Common myeloid progenitor, CD34-positive (primary cell): ENCODE measurements around the gene GRIK5.

ENCODE experiments used
- CTCF ChIA-PET: fragments of 350-600 bp; sonication (Branson Sonifier 250); formaldehyde crosslinking; loops from one replicate; lab custom pipeline; 2021; ENCODE audit warnings: antibody characterized with exemption; lab: Charles Lee
- POLR2A ChIA-PET: fragments of 350-600 bp; sonication (Branson Sonifier 250); formaldehyde crosslinking; loops from one replicate; lab custom pipeline; 2021; ENCODE audit warnings: antibody characterized with exemption; lab: Charles Lee
- DNase-seq, 3 donors: peaks; one replicate each; pipeline versions ENCODE4 v3.0.0 to v3.0.0-alpha.2; 2013
- H3K27ac ChIP-seq, 2 experiments: 1 replicate in 1 of 2; 2 replicates in 1 of 2; pipeline ENCODE4 v1.7.0; 2013; ENCODE audit warnings: inconsistent platforms in 2 of 2, low read length in 2 of 2, mild to moderate bottlenecking in 2 of 2, low read depth in 1 of 2, moderate library complexity in 1 of 2; ENCODE audit not compliant: severe bottlenecking in 2 of 2, insufficient read depth in 1 of 2, poor library complexity in 1 of 2
- H3K27me3 ChIP-seq, 5 experiments: replicated peaks in 2 of 5; 1 replicate in 3 of 5; 2 replicates in 2 of 5; pipeline versions ENCODE4 v1.6.1 to v1.7.0; 2013; ENCODE audit warnings: low read length in 4 of 5, mild to moderate bottlenecking in 2 of 5, moderate library complexity in 2 of 5, inconsistent platforms in 1 of 5; ENCODE audit not compliant: insufficient read depth in 5 of 5, control insufficient read depth in 4 of 5
- H3K36me3 ChIP-seq, 4 experiments: 1 replicate in 2 of 4; 2 replicates in 2 of 4; pipeline versions ENCODE4 v1.6.1 to v1.7.0; 2013; ENCODE audit warnings: low read length in 3 of 4, control low read depth in 1 of 4, mild to moderate bottlenecking in 1 of 4; ENCODE audit not compliant: control insufficient read depth in 4 of 4, insufficient read depth in 4 of 4
- H3K4me1 ChIP-seq, 4 experiments: 1 replicate in 3 of 4; 2 replicates in 1 of 4; pipeline versions ENCODE4 v1.6.1 to v1.7.1; 2013; ENCODE audit warnings: low read length in 3 of 4, mild to moderate bottlenecking in 3 of 4, control low read depth in 1 of 4, inconsistent platforms in 1 of 4, moderate library complexity in 1 of 4; ENCODE audit not compliant: control insufficient read depth in 4 of 4, insufficient read depth in 4 of 4; ENCODE audit errors: control extremely low read depth in 1 of 4
- H3K4me3 ChIP-seq, 7 experiments: 1 replicate in 4 of 7; 2 replicates in 3 of 7; pipeline versions ENCODE4 v1.5.1 to v1.7.0; 2013; ENCODE audit warnings: mild to moderate bottlenecking in 7 of 7, low read length in 6 of 7, moderate library complexity in 6 of 7, inconsistent platforms in 2 of 7, low read depth in 2 of 7, control low read depth in 1 of 7; ENCODE audit not compliant: insufficient read depth in 4 of 7, control insufficient read depth in 1 of 7; ENCODE audit errors: extremely low read depth in 1 of 7
- H3K9me3 ChIP-seq, 5 experiments: 1 replicate in 4 of 5; 2 replicates in 1 of 5; pipeline versions ENCODE4 v1.6.1 to v1.7.1; 2013; ENCODE audit warnings: low read length in 4 of 5, mild to moderate bottlenecking in 2 of 5, inconsistent platforms in 1 of 5, low read depth in 1 of 5, moderate library complexity in 1 of 5; ENCODE audit not compliant: control insufficient read depth in 4 of 5, insufficient read depth in 2 of 5; ENCODE audit errors: control extremely low read depth in 1 of 5
- WGBS: methylation state at CpG from one replicate; pipeline ENCODE4 v1.1.5; 2013; ENCODE audit not compliant: insufficient coverage; 5-methylcytosine and 5-hydroxymethylcytosine counted together

GRIK5 gene

DNA sequence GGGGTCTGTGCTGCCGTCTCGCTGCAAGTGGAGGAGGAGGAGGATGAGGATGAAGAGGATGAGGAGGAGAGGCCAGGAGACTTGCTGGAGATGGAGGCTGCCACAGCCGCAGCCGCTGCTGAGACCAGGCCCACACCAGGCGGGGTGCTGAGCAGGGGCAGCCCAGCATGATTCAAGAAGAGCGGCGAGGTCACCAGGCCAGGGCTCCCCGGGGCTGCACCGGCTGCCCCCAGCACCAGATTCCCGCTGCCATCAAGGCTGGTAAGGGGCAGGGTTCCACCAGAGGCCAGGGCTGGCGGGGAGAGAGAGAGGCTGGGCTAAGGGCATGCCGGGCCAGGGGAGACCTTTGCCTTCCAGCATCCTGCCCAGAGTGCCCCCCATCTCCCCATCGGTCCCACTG is 21.3 kb upstream of the GRIK5 start:
- POLR2A ChIA-PET: interaction anchor here (0.7 kb wide), 1 partner anchor 53 kb away, joined by 3 read pairs; no protein-coding TSS in a partner anchor
- 99% methylated on average over 7 of the region's 13 CpGs for WGBS
- Histone ChIP-seq H3K36me3 (peaks cover 2 to 20% (median 8%) of the 10 kb centered on the region in 4 experiments), H3K4me1 (peaks cover 0 to 24% (median 9%) of the 10 kb centered on the region in 4 experiments), H3K27ac (peak overlapping the region in 1 of 2 experiments; percentile 69), H3K4me3 (no peak overlapping the region), H3K9me3 (no peaks in the 10 kb centered on the region), H3K27me3 (no peaks in the 10 kb centered on the region)
- CTCF ChIA-PET: interaction anchor here (0.9 to 3.8 kb wide), 5 partner anchors 10 to 153 kb away, joined by 3 to 31 read pairs (median 3); no protein-coding TSS in a partner anchor
- no peak for DNase-seq

GRCh38 chr19:42090672-42091071 is 20.7 kb upstream of the GRIK5 start:
- no peak for DNase-seq
- WGBS: 83% methylated on average over 3 of the region's 9 CpGs

GRCh38 chr19:42089772-42090171 is 19.8 kb upstream of the GRIK5 start:
- DNase-seq: no peak
- WGBS: 98% methylated on average over 6 of the region's 13 CpGs
- no peaks in the 10 kb centered on the region for H3K9me3 ChIP-seq
- peaks cover 0 to 27% (median 10%) of the 10 kb centered on the region in 4 experiments for H3K4me1 ChIP-seq
- no peak overlapping the region for H3K27ac ChIP-seq
- ChIA-PET CTCF (no interaction called here), POLR2A (no interaction called here)
- no peaks in the 10 kb centered on the region for H3K27me3 ChIP-seq
- peaks cover 2 to 10% (median 5%) of the 10 kb centered on the region in 4 experiments for H3K36me3 ChIP-seq
- no peak overlapping the region for H3K4me3 ChIP-seq

More at GRCh38 chr19:42090672-42091071, 20.7 kb upstream of the GRIK5 start:
- ChIA-PET CTCF (interaction anchor here (0.6 kb wide), 1 partner anchor 727 kb away, joined by 3 read pairs; no protein-coding TSS in a partner anchor), POLR2A (no interaction called here)
- H3K9me3 ChIP-seq: no peaks in the 10 kb centered on the region
- peaks cover 2 to 17% (median 8%) of the 10 kb centered on the region in 4 experiments for H3K36me3 ChIP-seq
- no peaks in the 10 kb centered on the region for H3K27me3 ChIP-seq
- peak overlapping the region in 1 of 2 experiments; percentile 2 for H3K27ac ChIP-seq
- H3K4me1 ChIP-seq: peaks cover 0 to 27% (median 10%) of the 10 kb centered on the region in 4 experiments
- no peak overlapping the region for H3K4me3 ChIP-seq

DNA sequence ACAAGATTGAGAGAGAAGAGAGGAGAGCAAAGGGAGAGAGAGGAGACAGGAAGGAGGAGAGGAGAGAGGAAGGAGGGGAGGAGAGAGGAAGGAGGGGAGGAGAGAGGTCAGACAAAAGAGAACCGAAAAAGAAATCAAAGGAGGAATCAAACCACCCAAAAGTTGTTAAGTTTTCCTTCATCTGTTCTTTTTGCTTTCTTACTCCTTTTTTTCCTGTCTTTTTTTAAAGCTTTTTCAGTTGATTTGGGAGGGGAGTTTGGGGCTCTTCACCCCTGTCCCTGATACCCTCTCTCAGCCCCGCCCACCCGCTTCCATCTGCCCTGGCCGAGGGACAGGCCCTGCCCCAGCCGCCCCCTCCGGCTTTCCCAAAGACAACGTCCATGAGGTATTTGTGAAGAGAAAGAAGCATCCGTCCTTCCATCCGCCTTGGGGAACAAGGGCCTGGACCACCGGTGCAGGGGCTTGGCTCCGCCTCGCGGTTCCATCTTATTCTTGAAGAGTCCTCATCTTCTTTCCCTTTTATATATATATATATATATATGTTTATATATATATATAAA is 19.3 kb upstream of the GRIK5 start:
- WGBS: 90% methylated on average over 4 of the region's 13 CpGs
- H3K36me3 ChIP-seq: peaks cover under 1 to 5% (median 3%) of the 10 kb centered on the region in 4 experiments
- no peaks in the 10 kb centered on the region for H3K9me3 ChIP-seq
- peaks cover 0 to 27% (median 10%) of the 10 kb centered on the region in 4 experiments for H3K4me1 ChIP-seq
- ChIA-PET CTCF (no interaction called here), POLR2A (no interaction called here)
- no peak overlapping the region for H3K4me3 ChIP-seq
- no peak for DNase-seq
- no peak overlapping the region for H3K27ac ChIP-seq
- H3K27me3 ChIP-seq: no peaks in the 10 kb centered on the region

GRCh38 chr19:42088471-42089190 is 18.6 kb upstream of the GRIK5 start:
- Histone ChIP-seq H3K27me3 (no peaks in the 10 kb centered on the region), H3K36me3 (peaks cover 0 to 4% (median 1%) of the 10 kb centered on the region in 4 experiments), H3K4me3 (no peak overlapping the region), H3K27ac (no peak overlapping the region), H3K4me1 (peaks cover 0 to 27% (median 10%) of the 10 kb centered on the region in 4 experiments), H3K9me3 (no peaks in the 10 kb centered on the region)
- POLR2A ChIA-PET: no interaction called here
- CTCF ChIA-PET: no interaction called here
- WGBS: 93% methylated on average over 13 of the region's 18 CpGs
- no peak for DNase-seq

- ChIA-PET CTCF (no interaction called here), POLR2A (interaction anchor here (0.7 kb wide), 1 partner anchor 99 kb away, joined by 4 read pairs; no protein-coding TSS in a partner anchor)
- H3K4me1 ChIP-seq: peaks cover 0 to 21% (median 7%) of the 10 kb centered on the region in 4 experiments
- H3K4me3 ChIP-seq: no peak overlapping the region
- H3K27me3 ChIP-seq: no peaks in the 10 kb centered on the region
- WGBS: no CpG with 5 or more reads among the region's 11 CpGs
- no peak for DNase-seq
- peaks cover 0 to 6% (median 3%) of the 10 kb centered on the region in 4 experiments for H3K36me3 ChIP-seq
- no peaks in the 10 kb centered on the region for H3K9me3 ChIP-seq
- no peak overlapping the region for H3K27ac ChIP-seq
These were observed 17.0 kb upstream of the GRIK5 start for GRCh38 chr19:42086770-42087550.
